HG02642 (cell line): ENCODE results near the gene AFF1.

Experiments used
- ATAC-seq: cut with Tn5 transposase; IDR thresholded peaks from one replicate; pipeline ENCODE4 v1.9.1; 2021; ENCODE audit warnings: mild to moderate bottlenecking; ENCODE audit not compliant: unreplicated experiment, poor library complexity

AFF1 gene

DNA sequence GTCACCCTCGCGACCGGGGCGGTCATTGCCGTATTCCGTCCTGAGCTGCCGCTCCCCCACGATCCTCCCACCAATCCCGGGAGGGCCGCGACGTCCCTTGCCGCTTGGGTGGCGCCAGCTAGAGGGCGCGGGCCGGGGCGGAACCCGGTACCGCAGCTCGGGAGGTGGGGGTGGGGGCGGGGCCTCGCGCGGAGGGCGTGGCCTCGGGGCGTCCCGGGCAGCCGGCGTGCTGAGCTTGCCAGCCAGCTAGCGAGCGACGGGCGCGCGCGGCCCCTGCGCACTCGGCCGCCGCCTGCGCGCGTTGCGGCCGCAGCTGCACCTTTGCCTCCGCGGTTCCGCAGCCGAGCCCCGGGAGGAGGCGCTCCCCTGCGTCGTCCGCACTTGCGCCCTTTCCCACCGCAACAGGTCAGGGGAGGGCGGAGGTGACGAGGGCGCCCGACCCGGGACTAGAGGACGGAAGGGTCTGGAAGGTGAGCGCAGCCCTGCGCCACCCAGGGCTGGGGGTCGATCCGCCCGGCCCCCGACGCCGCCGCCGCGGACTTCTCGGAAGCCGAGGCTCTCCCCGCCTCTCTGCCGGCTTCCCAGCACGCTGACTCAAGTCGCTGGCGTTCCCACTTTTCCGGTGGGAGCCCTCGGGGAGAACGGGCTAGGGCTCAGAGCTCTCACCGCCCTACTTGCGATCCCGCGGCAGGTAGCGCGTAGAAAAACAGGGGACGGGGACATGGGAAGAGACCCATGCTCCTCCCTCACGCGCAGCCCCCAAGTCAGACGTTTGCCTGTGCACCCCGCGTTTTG is at the start of gene AFF1:
Gene AFF1 (plus strand): TSS at position 241 of the 795 bp plus-strand sequence. CDS start 13,523 bp downstream, outside the sequence.
- peak; percentile 54 for ATAC-seq

DNA sequence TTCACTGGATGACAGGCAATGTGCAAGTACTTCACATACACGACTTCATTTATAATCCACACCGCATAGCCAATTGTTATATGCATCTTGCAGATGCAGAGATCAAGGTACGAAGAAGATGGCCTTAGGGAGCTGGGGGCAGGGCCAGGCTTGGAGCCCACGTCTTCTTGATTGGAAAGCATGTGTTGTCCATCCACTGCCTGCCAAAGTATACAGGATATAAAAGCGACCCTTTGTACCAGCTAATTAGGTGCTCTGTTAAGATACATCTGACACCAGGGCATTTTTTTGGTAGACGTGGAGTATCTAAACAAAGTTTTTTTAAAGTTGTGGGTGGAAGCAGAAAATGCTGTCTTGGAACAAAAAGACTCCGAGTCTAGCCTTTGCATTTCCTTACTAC is 44.0 kb upstream of the AFF1 start:
- no peak for ATAC-seq

- ATAC-seq = peak; percentile 68
Observed at GRCh38 chr4:86891762-86892635, 42.8 kb upstream of the AFF1 start, which contains the start of gene C4orf36. Gene C4orf36 (minus strand): TSS chr4:86892422. CDS start chr4:86891520, 902 bp downstream.

DNA sequence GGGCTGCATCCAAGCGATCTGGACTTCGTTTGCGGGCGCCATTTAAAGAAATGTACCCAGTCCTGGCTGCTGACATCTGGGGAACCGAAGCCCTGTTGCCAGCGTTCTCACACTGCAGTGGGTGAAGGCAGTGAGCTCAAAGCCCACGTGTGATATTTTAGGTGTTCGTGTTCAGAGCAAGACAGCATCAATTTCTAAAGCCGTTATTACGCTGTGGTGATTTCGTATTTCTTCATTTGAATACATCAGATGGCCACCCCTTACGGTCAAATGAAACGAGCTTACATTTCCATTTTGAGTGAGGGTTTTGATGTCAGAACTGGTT is 42.2 kb upstream of the AFF1 start:
- ATAC-seq = no peak

- ATAC-seq = no peak
Observed at GRCh38 chr4:86893136-86893535, 41.7 kb upstream of the AFF1 start.

DNA sequence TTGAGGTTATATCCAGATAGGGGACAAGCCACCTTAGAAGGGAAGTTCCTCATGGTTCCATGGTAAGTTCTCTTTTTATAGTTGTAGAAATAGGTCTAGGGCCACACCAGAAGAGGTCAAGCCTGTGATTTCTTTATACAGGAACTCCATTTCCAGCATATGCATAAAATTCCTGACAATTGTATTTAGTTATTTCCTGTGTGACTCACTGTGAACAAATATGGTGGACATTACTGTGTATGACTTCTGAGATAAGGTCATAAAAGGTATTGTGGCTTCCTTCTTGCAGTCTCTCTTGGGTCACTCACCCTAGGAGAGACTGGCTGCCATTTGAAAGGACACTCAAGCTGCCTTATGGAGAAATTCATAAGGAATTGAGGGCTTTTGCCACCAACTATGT is 40.4 kb upstream of the AFF1 start:
- ATAC-seq = no peak

- peak; percentile 54 for ATAC-seq
Observed at GRCh38 chr4:86895692-86896488, 38.9 kb upstream of the AFF1 start.

DNA sequence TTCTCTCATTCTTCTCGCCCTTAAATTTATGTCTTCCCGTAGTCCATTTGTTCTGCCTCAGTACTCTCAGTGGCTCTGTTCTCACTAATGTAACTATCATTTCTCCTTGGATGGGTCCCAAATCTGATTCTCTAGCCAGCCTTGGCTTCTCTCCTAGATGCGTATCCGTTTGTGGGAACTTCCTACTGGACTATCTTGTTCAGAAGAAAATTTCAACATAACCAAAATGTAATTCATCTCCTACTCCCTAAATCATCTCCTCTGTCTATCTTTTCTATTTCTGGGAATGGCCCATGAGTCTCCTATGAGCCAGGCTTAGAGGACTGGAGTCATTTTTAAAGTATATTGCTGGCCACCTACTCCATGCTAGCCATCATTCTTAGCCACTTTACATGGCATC is 38.2 kb upstream of the AFF1 start:
- no peak for ATAC-seq

- no peak for ATAC-seq
Observed at GRCh38 chr4:86898562-86898961, 36.2 kb upstream of the AFF1 start.

DNA sequence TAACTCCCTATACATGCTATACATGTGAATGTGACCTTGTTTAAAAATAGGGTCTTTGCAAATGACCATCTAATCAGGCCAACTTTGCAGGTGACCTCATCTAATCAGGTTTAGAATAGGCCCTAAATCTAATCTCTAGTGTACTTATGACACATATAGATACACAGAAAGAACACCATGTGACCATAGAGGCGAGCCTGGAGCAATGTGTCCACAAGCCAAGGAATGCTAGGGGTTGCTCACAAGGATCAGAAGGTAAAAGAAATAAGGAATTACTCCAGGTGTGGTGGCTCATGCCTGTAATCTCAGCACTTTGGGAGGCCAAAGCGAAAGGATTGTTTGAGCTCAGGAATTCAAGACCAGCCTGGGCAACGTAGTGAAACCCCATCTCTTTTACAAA is 32.9 kb upstream of the AFF1 start:
- no peak for ATAC-seq

GRCh38 chr4:86908251-86908657 is 26.6 kb upstream of the AFF1 start:
- ATAC-seq = no peak

GRCh38 chr4:86909546-86910295 is 25.1 kb upstream of the AFF1 start:
- ATAC-seq = no peak

GRCh38 chr4:86910369-86910768 is 24.4 kb upstream of the AFF1 start:
- no peak for ATAC-seq

GRCh38 chr4:86910820-86911684 is 23.8 kb upstream of the AFF1 start:
- no peak for ATAC-seq

DNA sequence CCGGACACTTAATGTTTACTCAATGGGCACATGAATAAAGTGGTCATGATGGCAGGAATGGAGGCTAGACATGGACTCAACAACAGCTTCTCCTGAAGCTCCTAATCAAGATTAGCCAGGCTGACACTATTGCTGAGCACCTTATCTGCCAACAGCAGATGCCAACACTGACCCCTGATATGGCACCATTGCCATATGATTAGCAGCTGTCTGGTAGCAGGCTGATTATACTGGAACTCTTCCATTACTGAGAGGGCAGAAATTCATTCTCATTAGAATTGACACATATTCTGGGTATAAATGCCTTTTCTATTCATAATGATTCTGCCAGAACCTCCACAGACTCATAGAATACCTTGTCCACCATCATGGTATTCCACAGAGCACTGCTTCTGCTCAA is 18.4 kb upstream of the AFF1 start:
- no peak for ATAC-seq

- no peak for ATAC-seq
Observed at GRCh38 chr4:86917212-86918039, 17.4 kb upstream of the AFF1 start.

DNA sequence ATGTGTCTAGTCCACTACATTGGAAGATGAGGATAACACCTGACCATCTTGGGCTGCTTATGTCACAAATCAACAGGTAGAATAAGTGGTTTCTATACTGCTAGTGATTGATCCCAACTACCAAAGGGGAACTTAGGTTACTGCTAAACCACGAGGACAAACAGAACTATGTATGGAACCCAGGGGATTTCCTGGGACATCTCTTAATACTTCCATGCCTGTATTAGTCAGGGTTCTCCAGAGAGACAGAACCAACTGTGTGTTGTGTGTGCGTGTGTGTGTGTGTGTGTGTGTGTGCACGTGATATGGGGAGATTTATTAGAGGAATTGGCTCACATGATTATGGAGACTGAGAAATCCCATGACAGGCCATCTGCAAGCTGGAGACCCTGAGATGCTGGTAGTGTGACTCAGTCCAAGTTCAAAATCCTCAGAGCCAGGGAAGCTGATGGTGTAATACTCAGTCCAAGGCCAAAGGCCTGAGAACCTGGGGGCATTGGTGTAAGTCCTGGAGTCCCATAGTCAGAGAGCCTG is 16.2 kb upstream of the AFF1 start:
- no peak for ATAC-seq
